ENCODE results near the gene RTN4R. TPM values are rescaled to one million over a fixed set of nuclear protein-coding genes. Genes with fewer than 3 reads are reported as not detected.
A peak's percentile ranks its signal among the peaks of the same experiment; 100 is the strongest.

RTN4R gene
- total and polyA plus RNA-seq, 9 of the 15 experiments (the other 6 are each of a cell fraction or from before 2014, with no cell fraction given), result 0.04 to 2.8 (median 1.4) TPM; not detected in 3

DNA sequence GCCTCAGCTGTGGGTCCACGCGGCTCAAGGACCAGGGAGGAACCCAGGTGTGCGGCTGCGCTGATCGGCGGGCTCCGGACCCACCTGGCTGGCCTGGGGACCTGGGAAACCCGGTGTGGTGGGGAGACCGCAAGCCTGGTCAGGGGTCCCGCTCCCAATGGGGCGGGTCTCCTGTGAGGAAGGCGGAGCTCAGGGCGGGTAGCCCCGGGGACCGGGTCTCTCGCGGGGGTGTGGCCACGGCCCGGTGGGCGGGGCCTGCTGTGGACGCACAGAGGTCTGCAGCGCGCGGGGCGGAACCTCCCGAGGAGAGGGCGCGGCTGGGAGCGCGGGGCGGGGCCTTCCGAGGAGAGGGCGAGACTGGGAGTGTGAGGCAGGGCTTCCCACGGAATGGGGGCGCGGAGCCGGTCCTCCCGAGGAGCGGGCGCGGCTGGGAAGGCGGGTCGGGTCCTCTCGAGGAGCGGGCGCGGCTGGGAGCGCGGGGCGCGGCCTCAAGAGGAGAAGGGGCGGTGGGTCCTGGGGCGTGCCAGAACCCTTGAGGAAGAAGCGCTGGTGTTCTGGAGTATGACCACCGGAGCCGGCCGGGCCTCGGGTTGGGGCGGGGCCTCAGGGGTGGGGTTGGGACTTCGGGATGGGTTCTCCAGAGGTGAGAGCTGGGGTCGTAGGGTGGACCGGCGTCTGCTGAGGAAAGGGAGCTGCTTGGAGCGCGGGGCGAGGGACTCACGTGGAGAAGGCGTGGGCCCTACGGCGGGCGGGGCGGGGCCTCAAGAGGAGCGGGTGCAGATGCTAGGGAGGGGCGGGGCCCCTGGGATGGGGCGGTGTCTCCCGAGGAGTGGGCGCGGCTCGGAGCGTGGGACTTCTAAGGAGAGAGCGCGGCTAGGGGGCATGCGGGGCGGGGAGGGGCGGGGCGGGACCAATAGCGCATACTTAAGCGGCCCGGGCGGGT lies 31.0 kb upstream of the RTN4R start (continued):
- TF ChIP-seq, protein P1, sequence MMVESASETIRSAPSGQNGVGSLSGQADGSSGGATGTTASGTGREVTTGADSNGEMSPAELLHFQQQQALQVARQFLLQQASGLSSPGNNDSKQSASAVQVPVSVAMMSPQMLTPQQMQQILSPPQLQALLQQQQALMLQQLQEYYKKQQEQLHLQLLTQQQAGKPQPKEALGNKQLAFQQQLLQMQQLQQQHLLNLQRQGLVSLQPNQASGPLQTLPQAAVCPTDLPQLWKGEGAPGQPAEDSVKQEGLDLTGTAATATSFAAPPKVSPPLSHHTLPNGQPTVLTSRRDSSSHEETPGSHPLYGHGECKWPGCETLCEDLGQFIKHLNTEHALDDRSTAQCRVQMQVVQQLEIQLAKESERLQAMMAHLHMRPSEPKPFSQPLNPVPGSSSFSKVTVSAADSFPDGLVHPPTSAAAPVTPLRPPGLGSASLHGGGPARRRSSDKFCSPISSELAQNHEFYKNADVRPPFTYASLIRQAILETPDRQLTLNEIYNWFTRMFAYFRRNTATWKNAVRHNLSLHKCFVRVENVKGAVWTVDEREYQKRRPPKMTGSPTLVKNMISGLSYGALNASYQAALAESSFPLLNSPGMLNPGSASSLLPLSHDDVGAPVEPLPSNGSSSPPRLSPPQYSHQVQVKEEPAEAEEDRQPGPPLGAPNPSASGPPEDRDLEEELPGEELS (CRISPR knock-in tag; IDR thresholded peaks at IDR 0.05; ENCODE audit: borderline replicate concordance), result no peak
- TF ChIP-seq ZNF696 (CRISPR knock-in tag; conservative IDR thresholded peaks at IDR 0.05) (no peak), CBX2 (IDR thresholded peaks at IDR 0.05; ENCODE audit: insufficient read depth, low read length, poor library complexity, severe bottlenecking) (no peak), FIP1L1 (IDR thresholded peaks at IDR 0.05; ENCODE audit: low read depth, low read length, poor library complexity, severe bottlenecking) (peak; percentile 95), FOXP1 (CRISPR knock-in tag; IDR thresholded peaks at IDR 0.05) (no peak), SMARCA4 (IDR thresholded peaks at IDR 0.05) (no peak), TAL1 (IDR thresholded peaks at IDR 0.05) (no peak), FOXK2 (conservative IDR thresholded peaks at IDR 0.05 in 1 of 2, IDR thresholded peaks at IDR 0.05 in 1 of 2; ENCODE audit: low read depth in 2 of 2) (no peak), E2F3 (CRISPR knock-in tag; IDR thresholded peaks at IDR 0.05) (peak; percentile 75; the same call in 1 of the 2 replicates), NR2C1 (IDR thresholded peaks at IDR 0.05) (no peak), NR2C1 (tag; IDR thresholded peaks at IDR 0.05) (no peak), SLC30A9 (CRISPR knock-in tag; IDR thresholded peaks at IDR 0.05) (no peak), GATA2 (CRISPR knock-in tag; IDR thresholded peaks at IDR 0.05) (no peak), ZNF766 (CRISPR knock-in tag; conservative IDR thresholded peaks at IDR 0.05) (no peak), GTF2E2 (tag; IDR thresholded peaks at IDR 0.05) (no peak), KAT8 (IDR thresholded peaks at IDR 0.05; ENCODE audit: low read depth) (no peak), RBFOX2 (IDR thresholded peaks at IDR 0.05; ENCODE audit: low read depth, low read length) (peak; percentile 44), NRF1 (conservative IDR thresholded peaks at IDR 0.05 in 1 of 2, IDR thresholded peaks at IDR 0.05 in 1 of 2) (peak; percentile 79 to 83)
- TF ChIP-seq, protein P2, sequence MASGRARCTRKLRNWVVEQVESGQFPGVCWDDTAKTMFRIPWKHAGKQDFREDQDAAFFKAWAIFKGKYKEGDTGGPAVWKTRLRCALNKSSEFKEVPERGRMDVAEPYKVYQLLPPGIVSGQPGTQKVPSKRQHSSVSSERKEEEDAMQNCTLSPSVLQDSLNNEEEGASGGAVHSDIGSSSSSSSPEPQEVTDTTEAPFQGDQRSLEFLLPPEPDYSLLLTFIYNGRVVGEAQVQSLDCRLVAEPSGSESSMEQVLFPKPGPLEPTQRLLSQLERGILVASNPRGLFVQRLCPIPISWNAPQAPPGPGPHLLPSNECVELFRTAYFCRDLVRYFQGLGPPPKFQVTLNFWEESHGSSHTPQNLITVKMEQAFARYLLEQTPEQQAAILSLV (tag; IDR thresholded peaks at IDR 0.05), result no peak
- TF ChIP-seq, protein P3, sequence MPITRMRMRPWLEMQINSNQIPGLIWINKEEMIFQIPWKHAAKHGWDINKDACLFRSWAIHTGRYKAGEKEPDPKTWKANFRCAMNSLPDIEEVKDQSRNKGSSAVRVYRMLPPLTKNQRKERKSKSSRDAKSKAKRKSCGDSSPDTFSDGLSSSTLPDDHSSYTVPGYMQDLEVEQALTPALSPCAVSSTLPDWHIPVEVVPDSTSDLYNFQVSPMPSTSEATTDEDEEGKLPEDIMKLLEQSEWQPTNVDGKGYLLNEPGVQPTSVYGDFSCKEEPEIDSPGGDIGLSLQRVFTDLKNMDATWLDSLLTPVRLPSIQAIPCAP (CRISPR knock-in tag; IDR thresholded peaks at IDR 0.05; ENCODE audit: borderline replicate concordance), result no peak

All from K562 (cell line).